Endodermal cell (in vitro differentiated cells): ENCODE data around the gene NME5. TPM values are rescaled to one million over a fixed set of nuclear protein-coding genes. Genes with fewer than 3 reads are reported as not detected.
A peak's percentile ranks its signal among the peaks of the same experiment; 100 is the strongest.

Experiments used
- DNase-seq: peaks from one replicate; pipeline ENCODE4 v3.0.0-alpha.2; 2017
- H3K27ac ChIP-seq: 2 replicates; pipeline ENCODE4 v1.5.1; 2013; ENCODE audit warnings: mild to moderate bottlenecking, low read depth, low read length, moderate library complexity
- H3K27me3 ChIP-seq: 2 replicates; pipeline ENCODE4 v1.6.1; 2013; ENCODE audit warnings: mild to moderate bottlenecking, low read length, moderate library complexity; ENCODE audit not compliant: insufficient read depth, control insufficient read depth, poor library complexity, severe bottlenecking
- H3K36me3 ChIP-seq: 2 replicates; pipeline ENCODE4 v1.7.0; 2013; ENCODE audit warnings: mild to moderate bottlenecking, low read length, moderate library complexity; ENCODE audit not compliant: control insufficient read depth, insufficient read depth
- H3K4me1 ChIP-seq: one replicate; pipeline ENCODE4 v1.7.0; 2013; ENCODE audit warnings: low read length; ENCODE audit not compliant: control insufficient read depth, insufficient read depth
- H3K4me3 ChIP-seq: 2 replicates; pipeline ENCODE4 v1.5.1; 2013; ENCODE audit warnings: mild to moderate bottlenecking, low read length, moderate library complexity
- H3K9ac ChIP-seq: 2 replicates; pipeline ENCODE4 v1.6.1; 2013; ENCODE audit warnings: mild to moderate bottlenecking, low read length, moderate library complexity; ENCODE audit not compliant: poor library complexity, severe bottlenecking; ENCODE audit errors: extremely low read depth
- H3K9me3 ChIP-seq: 2 replicates; pipeline ENCODE4 v1.6.1; 2013; ENCODE audit warnings: mild to moderate bottlenecking, low read length, moderate library complexity; ENCODE audit not compliant: control insufficient read depth
- H3K27ac Mint-ChIP-seq: 2 replicates; pipeline ENCODE4 v1.8.0; 2020; ENCODE audit warnings: mixed read lengths
- H3K27me3 Mint-ChIP-seq: 2 replicates; pipeline ENCODE4 v1.8.0; 2021; ENCODE audit warnings: mild to moderate bottlenecking, mixed read lengths; ENCODE audit not compliant: insufficient read depth
- H3K36me3 Mint-ChIP-seq: 2 replicates; pipeline ENCODE4 v1.8.0; 2020; ENCODE audit warnings: low read depth, mixed read lengths
- H3K4me1 Mint-ChIP-seq: 2 replicates; pipeline ENCODE4 v1.8.0; 2020; ENCODE audit warnings: mixed read lengths
- H3K4me3 Mint-ChIP-seq: 2 replicates; pipeline ENCODE4 v1.8.0; 2020; ENCODE audit warnings: mild to moderate bottlenecking, moderate library complexity, mixed read lengths
- H3K9me3 Mint-ChIP-seq: 2 replicates; pipeline ENCODE4 v1.8.0; 2020; ENCODE audit warnings: mild to moderate bottlenecking, mixed read lengths
- WGBS, 2 experiments: methylation state at CpG; one replicate each; pipeline versions ENCODE4 v1.1.5 to v1.1.7; 2013; ENCODE audit warnings: missing lambda C conversion rate in 2 of 2, mixed read lengths in 1 of 2; ENCODE audit not compliant: insufficient coverage in 1 of 2, insufficient read length in 1 of 2; 5-methylcytosine and 5-hydroxymethylcytosine counted together
- total RNA-seq, 2 donors: library from RNA; stranded (reverse); fragmentation: NEBNext Ultra II Directional in 1 of 2; extraction: Animal tissue kit (Norgen Biotek cat#: 25700) in 1 of 2; gene quantifications; 2 replicates in 1 of 2; 3 replicates in 1 of 2; pipeline ENCODE4 v1.2.1, GENCODE V29; 2021
- TF ChIP-seq, protein P1 (sequence below): fragments of 200-600 bp; sonication (generic); conservative IDR thresholded peaks from 2 replicates; pipeline ENCODE4 v1.5.0; 2021; ENCODE audit warnings: antibody characterized with exemption, mild to moderate bottlenecking

Gene NME5
- total RNA-seq, 2 donors from 2014 or later, result 4.7 to 9.2 TPM

DNA sequence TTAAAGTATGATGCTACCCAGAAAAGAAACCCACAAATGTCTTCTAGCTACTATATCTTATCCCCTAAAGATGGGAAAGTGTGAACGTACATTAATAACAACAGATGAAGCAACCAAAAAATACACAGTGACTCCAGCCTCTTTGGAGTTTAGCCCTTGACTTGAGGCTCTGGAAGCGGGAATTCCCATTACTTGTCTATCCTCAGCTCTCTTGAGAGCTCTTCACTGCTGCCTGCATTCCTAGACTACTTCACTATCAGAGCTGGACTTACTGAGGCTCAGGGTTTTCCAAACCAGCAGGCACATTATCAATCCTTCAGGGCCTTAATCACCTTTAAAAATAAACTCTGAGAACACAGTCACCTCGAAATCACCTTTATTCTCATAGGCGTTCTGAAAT lies 1.0 kb upstream of the NME5 start:
- no peak overlapping the region for H3K9ac ChIP-seq
- H3K9me3 ChIP-seq, result no peaks in the 10 kb centered on the region
- H3K4me3 ChIP-seq, result no peak overlapping the region
- H3K27ac ChIP-seq, result no peak overlapping the region
- H3K27ac Mint-ChIP-seq, result no peak overlapping the region
- H3K4me1 Mint-ChIP-seq, result peaks cover 3% of the 10 kb centered on the region
- DNase-seq, result no peak
- H3K36me3 ChIP-seq, result no peaks in the 10 kb centered on the region
- no peaks in the 10 kb centered on the region for H3K36me3 Mint-ChIP-seq
- no peak overlapping the region for H3K4me3 Mint-ChIP-seq
- TF ChIP-seq, protein P1, sequence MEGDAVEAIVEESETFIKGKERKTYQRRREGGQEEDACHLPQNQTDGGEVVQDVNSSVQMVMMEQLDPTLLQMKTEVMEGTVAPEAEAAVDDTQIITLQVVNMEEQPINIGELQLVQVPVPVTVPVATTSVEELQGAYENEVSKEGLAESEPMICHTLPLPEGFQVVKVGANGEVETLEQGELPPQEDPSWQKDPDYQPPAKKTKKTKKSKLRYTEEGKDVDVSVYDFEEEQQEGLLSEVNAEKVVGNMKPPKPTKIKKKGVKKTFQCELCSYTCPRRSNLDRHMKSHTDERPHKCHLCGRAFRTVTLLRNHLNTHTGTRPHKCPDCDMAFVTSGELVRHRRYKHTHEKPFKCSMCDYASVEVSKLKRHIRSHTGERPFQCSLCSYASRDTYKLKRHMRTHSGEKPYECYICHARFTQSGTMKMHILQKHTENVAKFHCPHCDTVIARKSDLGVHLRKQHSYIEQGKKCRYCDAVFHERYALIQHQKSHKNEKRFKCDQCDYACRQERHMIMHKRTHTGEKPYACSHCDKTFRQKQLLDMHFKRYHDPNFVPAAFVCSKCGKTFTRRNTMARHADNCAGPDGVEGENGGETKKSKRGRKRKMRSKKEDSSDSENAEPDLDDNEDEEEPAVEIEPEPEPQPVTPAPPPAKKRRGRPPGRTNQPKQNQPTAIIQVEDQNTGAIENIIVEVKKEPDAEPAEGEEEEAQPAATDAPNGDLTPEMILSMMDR, result no peak
- H3K27me3 ChIP-seq, result no peaks in the 10 kb centered on the region
- H3K9me3 Mint-ChIP-seq, result no peaks in the 10 kb centered on the region
- no peaks in the 10 kb centered on the region for H3K4me1 ChIP-seq
- 87 to 95% methylated on average over 4 of the region's 4 CpGs for WGBS, 2 experiments
- H3K27me3 Mint-ChIP-seq, result peaks cover 5% of the 10 kb centered on the region

DNA sequence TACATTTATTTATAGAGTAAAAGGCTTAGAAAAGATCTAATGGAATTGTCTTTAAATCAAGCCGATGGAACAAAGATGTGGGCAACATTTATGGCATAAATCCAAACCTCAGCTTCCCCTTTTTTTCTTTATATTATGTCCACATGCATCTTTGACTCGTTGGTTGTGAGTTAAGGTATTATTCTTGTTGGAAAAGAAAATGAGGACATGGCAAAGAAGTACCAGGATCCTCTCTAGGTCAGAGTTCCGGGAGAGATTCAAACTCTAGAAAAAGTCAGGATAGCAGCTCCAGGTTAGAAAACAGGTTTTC lies 508 bp upstream of the NME5 start:
- Histone ChIP-seq H3K9ac (no peak overlapping the region), H3K4me3 (peak overlapping the region; percentile 84)
- H3K36me3 Mint-ChIP-seq, result no peaks in the 10 kb centered on the region

DNA sequence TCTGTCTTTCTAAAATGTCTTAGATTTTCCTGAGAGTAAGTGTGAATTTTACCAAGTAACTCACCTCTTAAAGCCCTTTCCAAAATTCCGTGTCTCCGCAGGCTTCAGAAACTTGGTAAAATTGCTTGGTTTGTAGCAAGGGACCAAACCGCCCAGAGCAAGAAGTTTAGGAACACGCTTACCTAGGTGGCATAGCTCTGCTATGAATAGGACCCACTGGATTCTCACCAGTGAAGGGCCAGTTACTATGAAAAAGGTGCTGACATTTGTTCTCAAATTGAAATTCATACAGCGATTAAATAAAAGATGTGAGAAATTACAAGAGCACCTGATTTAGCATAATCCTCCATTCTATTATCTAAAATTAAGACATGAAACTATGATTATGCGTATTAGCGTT lies 6.7 kb downstream of the NME5 start:
- no peak overlapping the region for H3K27ac Mint-ChIP-seq
- Histone ChIP-seq H3K9ac (no peak overlapping the region), H3K36me3 (no peaks in the 10 kb centered on the region), H3K9me3 (no peaks in the 10 kb centered on the region), H3K4me3 (no peak overlapping the region), H3K4me1 (no peaks in the 10 kb centered on the region), H3K27me3 (no peaks in the 10 kb centered on the region), H3K27ac (no peak overlapping the region)
- no peak for DNase-seq
- H3K4me3 Mint-ChIP-seq, result peak overlapping the region; percentile 50
- TF ChIP-seq, protein P1, result no peak
- 92 to 100% methylated on average over 4 to 7 of the region's 7 CpGs for WGBS, 2 experiments
- no peaks in the 10 kb centered on the region for H3K9me3 Mint-ChIP-seq
- H3K4me1 Mint-ChIP-seq, result peaks cover 1% of the 10 kb centered on the region
- H3K36me3 Mint-ChIP-seq, result no peaks in the 10 kb centered on the region
- H3K27me3 Mint-ChIP-seq, result no peaks in the 10 kb centered on the region

More for the DNA sequence above, 508 bp upstream of the NME5 start:
- peaks cover 3% of the 10 kb centered on the region for H3K4me1 Mint-ChIP-seq
- H3K9me3 Mint-ChIP-seq, result no peaks in the 10 kb centered on the region
- H3K27me3 Mint-ChIP-seq, result peaks cover 5% of the 10 kb centered on the region
- Histone ChIP-seq H3K4me1 (no peaks in the 10 kb centered on the region), H3K36me3 (no peaks in the 10 kb centered on the region), H3K27me3 (no peaks in the 10 kb centered on the region), H3K27ac (no peak overlapping the region), H3K9me3 (no peaks in the 10 kb centered on the region)
- peak overlapping the region; percentile 72 for H3K4me3 Mint-ChIP-seq
- H3K27ac Mint-ChIP-seq, result no peak overlapping the region
- 76 to 93% methylated on average over 1 to 3 of the region's 3 CpGs for WGBS, 2 experiments
- TF ChIP-seq, protein P1, result no peak
- no peak for DNase-seq
